ENCODE results near the gene MVB12B. TPM values are rescaled to one million over a fixed set of nuclear protein-coding genes. Genes with fewer than 3 reads are reported as not detected.

The MVB12B gene
- total and polyA plus RNA-seq, 7 donors, result 1.5 to 25.6 (median 11.6) TPM

DNA sequence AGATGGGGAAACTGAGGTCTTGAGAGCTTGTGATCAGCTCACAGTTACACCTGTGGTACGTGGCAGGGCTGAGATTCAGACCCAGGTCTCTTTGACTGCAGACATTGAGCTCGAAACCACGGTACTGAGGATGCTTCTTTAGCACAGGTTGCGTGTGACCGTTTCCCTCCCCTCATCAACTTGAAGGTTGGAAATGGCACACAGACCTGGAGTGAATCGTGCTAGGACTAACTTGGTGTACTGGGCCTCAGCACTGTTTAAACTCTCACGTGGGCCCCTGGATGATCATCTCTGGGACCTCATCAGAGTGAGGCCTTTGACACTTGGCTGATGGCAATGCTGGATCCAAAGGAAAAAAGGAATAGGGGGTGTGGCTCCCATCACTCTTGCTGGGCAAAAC is 106.0 kb downstream of the MVB12B start:
- intact Hi-C loops (cut with DNase I), result no loop called here
- ATAC-seq (no peak), DNase-seq (no peak)
- TF ChIP-seq, protein P1, sequence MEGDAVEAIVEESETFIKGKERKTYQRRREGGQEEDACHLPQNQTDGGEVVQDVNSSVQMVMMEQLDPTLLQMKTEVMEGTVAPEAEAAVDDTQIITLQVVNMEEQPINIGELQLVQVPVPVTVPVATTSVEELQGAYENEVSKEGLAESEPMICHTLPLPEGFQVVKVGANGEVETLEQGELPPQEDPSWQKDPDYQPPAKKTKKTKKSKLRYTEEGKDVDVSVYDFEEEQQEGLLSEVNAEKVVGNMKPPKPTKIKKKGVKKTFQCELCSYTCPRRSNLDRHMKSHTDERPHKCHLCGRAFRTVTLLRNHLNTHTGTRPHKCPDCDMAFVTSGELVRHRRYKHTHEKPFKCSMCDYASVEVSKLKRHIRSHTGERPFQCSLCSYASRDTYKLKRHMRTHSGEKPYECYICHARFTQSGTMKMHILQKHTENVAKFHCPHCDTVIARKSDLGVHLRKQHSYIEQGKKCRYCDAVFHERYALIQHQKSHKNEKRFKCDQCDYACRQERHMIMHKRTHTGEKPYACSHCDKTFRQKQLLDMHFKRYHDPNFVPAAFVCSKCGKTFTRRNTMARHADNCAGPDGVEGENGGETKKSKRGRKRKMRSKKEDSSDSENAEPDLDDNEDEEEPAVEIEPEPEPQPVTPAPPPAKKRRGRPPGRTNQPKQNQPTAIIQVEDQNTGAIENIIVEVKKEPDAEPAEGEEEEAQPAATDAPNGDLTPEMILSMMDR (IDR thresholded peaks at IDR 0.05), result no peak
- Histone ChIP-seq H3K9me3 (no peaks in the 10 kb centered on the region), H3K4me1 (no peaks in the 10 kb centered on the region), H3K27me3 (ENCODE audit: insufficient read depth in 3 of 3, low read length in 2 of 3) (no peaks in the 10 kb centered on the region), H3K4me3 (no peak overlapping the region), H3K36me3 (ENCODE audit: insufficient read depth in 1 of 2, low read depth in 1 of 2) (no peaks in the 10 kb centered on the region), H3K27ac (no peak overlapping the region)
- WGBS, 3 donors, result 90 to 96% (median 95%) methylated on average over 7 of the region's 7 CpGs

DNA sequence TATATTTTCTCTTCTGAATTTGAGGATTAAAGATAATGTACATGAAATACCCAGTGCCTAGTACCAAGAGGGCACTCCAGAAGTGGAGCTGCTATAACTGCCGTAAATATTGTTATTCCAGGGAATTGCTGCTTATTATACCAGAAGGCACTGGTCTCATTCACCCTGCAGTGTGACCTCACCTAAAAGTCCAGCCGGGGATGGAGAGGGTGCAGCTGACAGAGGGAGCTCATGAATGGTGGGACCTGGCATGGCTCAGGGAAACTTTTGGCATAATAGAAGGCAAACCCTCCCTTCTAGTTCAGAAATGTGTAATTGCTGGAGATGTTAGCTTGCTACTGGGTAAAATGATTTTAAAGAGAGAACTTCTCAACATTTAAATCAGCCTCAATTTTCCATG is 108.5 kb downstream of the MVB12B start:
- ATAC-seq (no peak), DNase-seq (no peak)
- intact Hi-C loops (cut with DNase I), result no loop called here

DNA sequence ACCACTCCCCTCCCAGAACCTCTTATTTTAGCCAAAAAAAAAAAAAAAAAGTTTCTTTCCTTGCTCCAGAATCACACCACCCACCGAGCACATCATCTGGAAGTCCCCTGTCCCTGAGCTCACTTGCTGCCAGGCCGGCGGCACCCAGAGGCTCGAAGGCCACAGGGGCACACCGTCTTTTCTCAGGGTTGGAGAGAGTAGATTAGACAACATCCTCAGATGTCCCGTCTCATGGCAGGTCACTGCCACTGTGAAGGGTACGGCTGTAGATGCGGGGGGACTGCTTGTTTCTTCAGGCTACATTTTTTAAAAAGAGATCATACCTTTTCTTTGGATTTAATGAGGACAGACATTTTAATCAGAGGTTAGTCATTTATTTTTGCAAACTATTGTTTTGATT is 109.0 kb downstream of the MVB12B start:
- TF ChIP-seq, protein P1 (IDR thresholded peaks at IDR 0.05), result no peak
- H3K4me1 ChIP-seq, result no peaks in the 10 kb centered on the region
- H3K4me3 ChIP-seq, result no peak overlapping the region
- H3K27me3 ChIP-seq (ENCODE audit: insufficient read depth in 3 of 3, low read length in 2 of 3), result no peaks in the 10 kb centered on the region
- no peak overlapping the region for H3K27ac ChIP-seq
- WGBS, 3 donors, result 70 to 85% (median 72%) methylated on average over 8 of the region's 8 CpGs
- intact Hi-C loops (cut with DNase I), result no loop called here
- no peaks in the 10 kb centered on the region for H3K36me3 ChIP-seq (ENCODE audit: insufficient read depth in 1 of 2, low read depth in 1 of 2)
- H3K9me3 ChIP-seq, result no peaks in the 10 kb centered on the region
- DNase-seq (no peak), ATAC-seq (no peak)

More for the DNA sequence above, 108.5 kb downstream of the MVB12B start:
- Histone ChIP-seq H3K36me3 (ENCODE audit: insufficient read depth in 1 of 2, low read depth in 1 of 2) (no peaks in the 10 kb centered on the region), H3K4me1 (no peaks in the 10 kb centered on the region), H3K9me3 (no peaks in the 10 kb centered on the region), H3K4me3 (no peak overlapping the region), H3K27ac (no peak overlapping the region), H3K27me3 (ENCODE audit: insufficient read depth in 3 of 3, low read length in 2 of 3) (no peaks in the 10 kb centered on the region)
- WGBS, 3 donors, result 46 to 66% (median 62%) methylated on average over 2 of the region's 2 CpGs
- TF ChIP-seq, protein P1 (IDR thresholded peaks at IDR 0.05), result no peak

DNA sequence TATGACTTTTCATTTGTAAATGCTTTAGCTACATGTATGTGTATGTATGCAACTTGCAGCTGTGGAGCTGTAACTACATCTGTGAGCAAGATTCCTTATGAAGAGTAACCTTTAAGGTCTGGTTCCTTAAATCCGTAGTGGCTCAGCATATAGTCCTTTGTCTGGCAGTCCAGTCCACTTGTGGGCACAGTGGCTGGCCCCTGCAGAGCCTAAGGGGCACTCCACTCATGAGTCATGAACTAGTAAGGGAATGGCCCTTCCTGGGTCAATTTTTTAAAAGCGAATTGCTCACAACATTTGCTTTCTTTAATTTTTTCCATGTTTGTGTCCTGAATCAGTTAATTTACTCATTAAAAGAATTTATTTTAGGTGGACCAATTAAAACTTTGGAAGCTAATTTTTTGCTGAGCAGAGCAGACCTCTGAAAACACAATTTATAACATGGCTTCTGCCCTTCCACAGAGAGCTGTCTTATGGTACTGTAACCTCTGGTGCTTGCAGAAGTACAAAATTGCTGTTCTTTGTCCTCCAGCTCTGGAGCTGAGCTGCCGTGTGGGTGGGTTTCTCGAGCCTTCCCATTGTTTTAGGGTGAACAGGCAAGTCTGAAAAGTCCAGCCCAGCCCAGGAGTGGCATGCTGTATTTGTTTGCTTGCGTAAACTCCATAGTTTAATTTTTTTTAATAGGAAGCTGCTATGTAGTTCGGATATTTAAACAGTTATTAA is 110.1 kb downstream of the MVB12B start:
- no peaks in the 10 kb centered on the region for H3K9me3 ChIP-seq
- TF ChIP-seq, protein P1 (IDR thresholded peaks at IDR 0.05), result no peak
- intact Hi-C loops (cut with DNase I), result no loop called here
- ATAC-seq (no peak), DNase-seq (no peak)
- H3K36me3 ChIP-seq (ENCODE audit: insufficient read depth in 1 of 2, low read depth in 1 of 2), result no peaks in the 10 kb centered on the region
- no peak overlapping the region for H3K27ac ChIP-seq
- no peak overlapping the region for H3K4me3 ChIP-seq
- no peaks in the 10 kb centered on the region for H3K27me3 ChIP-seq (ENCODE audit: insufficient read depth in 3 of 3, low read length in 2 of 3)
- no peaks in the 10 kb centered on the region for H3K4me1 ChIP-seq
- WGBS, 3 donors, result 85 to 88% (median 88%) methylated on average over 6 of the region's 6 CpGs

DNA sequence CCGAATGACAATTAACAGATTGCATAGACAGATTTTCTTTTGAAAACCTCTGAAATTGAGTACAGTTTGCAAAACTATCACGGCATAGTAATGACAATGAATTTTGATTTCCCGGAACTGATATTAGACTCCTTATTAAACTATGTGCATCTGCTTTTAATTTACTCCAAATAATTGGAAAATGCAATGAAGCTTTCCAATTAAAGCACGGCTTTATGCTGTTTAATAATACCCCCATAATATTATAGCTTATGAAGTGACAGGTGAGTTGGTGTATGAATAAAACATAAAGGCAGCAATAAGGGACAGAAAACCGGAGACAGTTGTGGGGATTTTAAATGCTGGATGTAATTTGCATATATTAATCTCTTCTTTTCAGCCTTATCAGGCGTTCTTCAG is 110.6 kb downstream of the MVB12B start:
- Histone ChIP-seq H3K36me3 (ENCODE audit: insufficient read depth in 1 of 2, low read depth in 1 of 2) (no peaks in the 10 kb centered on the region), H3K27ac (no peak overlapping the region), H3K9me3 (no peaks in the 10 kb centered on the region), H3K4me3 (no peak overlapping the region), H3K4me1 (no peaks in the 10 kb centered on the region), H3K27me3 (ENCODE audit: insufficient read depth in 3 of 3, low read length in 2 of 3) (no peaks in the 10 kb centered on the region)
- TF ChIP-seq, protein P1 (IDR thresholded peaks at IDR 0.05), result no peak
- intact Hi-C loops (cut with DNase I), result no loop called here
- DNase-seq, result no peak
- no peak for ATAC-seq
- WGBS, 3 donors, result 95 to 98% (median 97%) methylated on average over 6 of the region's 6 CpGs

Data from psoas muscle (tissue), 8 donors.